ENCODE results near the gene EPHB3. TPM values are rescaled to one million over a fixed set of nuclear protein-coding genes. Genes with fewer than 3 reads are reported as not detected.

EPHB3 gene
- total RNA-seq = 17.7 TPM

- Histone ChIP-seq H3K27ac (peak within 1 kb of the TSS; percentile 87), H3K4me1 (peaks cover 36% of the 10 kb centered on the region), H3K4me3 (peak within 1 kb of the TSS; percentile 72 to 75), H3K27me3 (no peaks in the 10 kb centered on the region), H3K9me3 (no peaks in the 10 kb centered on the region), H3K36me3 (no peaks in the 10 kb centered on the region)
- peak; percentile 62 to 94 for TF ChIP-seq POLR2A (IDR thresholded peaks at IDR 0.05)
- TF ChIP-seq POLR2AphosphoS5 (IDR thresholded peaks at IDR 0.05; ENCODE audit: insufficient read depth in 1 of 2, low read depth in 1 of 2) = peak; percentile 88 to 97
- TF ChIP-seq CTCF (IDR thresholded peaks at IDR 0.05) = peak; percentile 99 to 100 (median 99)
- DNase-seq (ENCODE audit: extremely low spot score in 2 of 2) = peak in 1 of 2 donors; percentile 99
- intact Hi-C loops (cut with DNase I) = no loop called here
Measured at GRCh38 chr3:184561061-184561912, at the start of gene EPHB3. Gene EPHB3 (plus strand): TSS chr3:184561785. CDS start chr3:184562236, 451 bp downstream.

GRCh38 chr3:184512621-184513020, 49.0 kb upstream of the EPHB3 start:
- H3K4me1 ChIP-seq = peaks cover 14% of the 10 kb centered on the region
- H3K9me3 ChIP-seq = no peaks in the 10 kb centered on the region
- intact Hi-C loops (cut with DNase I) = loop anchor here (10.0 kb wide), 2 partner anchors 138 to 228 kb away; partner anchors contain the start of gene THPO
- no peaks in the 10 kb centered on the region for H3K27me3 ChIP-seq
- H3K27ac ChIP-seq = no peak overlapping the region
- no peak overlapping the region for H3K4me3 ChIP-seq
- peak in 1 of 2 donors; percentile 60 for DNase-seq (ENCODE audit: extremely low spot score in 2 of 2)
- H3K36me3 ChIP-seq = no peaks in the 10 kb centered on the region
- TF ChIP-seq CTCF (IDR thresholded peaks at IDR 0.05) = no peak

GRCh38 chr3:184513276-184514170, 48.1 kb upstream of the EPHB3 start:
- Histone ChIP-seq H3K36me3 (no peaks in the 10 kb centered on the region), H3K9me3 (no peaks in the 10 kb centered on the region), H3K27me3 (no peaks in the 10 kb centered on the region), H3K4me1 (peaks cover 14% of the 10 kb centered on the region), H3K27ac (peak overlapping the region; percentile 40), H3K4me3 (peak overlapping the region; percentile 44 to 45)
- intact Hi-C loops (cut with DNase I) = loop anchor here (10.0 kb wide), 2 partner anchors 139 to 229 kb away; partner anchors contain the start of gene THPO
- peak; percentile 68 to 80 (median 80) for TF ChIP-seq CTCF (IDR thresholded peaks at IDR 0.05)
- TF ChIP-seq POLR2A (IDR thresholded peaks at IDR 0.05) = no peak
- peak in 1 of 2 donors; percentile 38 for TF ChIP-seq POLR2AphosphoS5 (IDR thresholded peaks at IDR 0.05; ENCODE audit: insufficient read depth in 1 of 2, low read depth in 1 of 2)
- peak in 1 of 2 donors; percentile 82 for DNase-seq (ENCODE audit: extremely low spot score in 2 of 2)

GRCh38 chr3:184514171-184514490, 47.5 kb upstream of the EPHB3 start:
- H3K4me3 ChIP-seq = peak overlapping the region; percentile 44 to 45
- H3K27ac ChIP-seq = peak overlapping the region; percentile 40
- no peaks in the 10 kb centered on the region for H3K27me3 ChIP-seq
- no peaks in the 10 kb centered on the region for H3K9me3 ChIP-seq
- no peaks in the 10 kb centered on the region for H3K36me3 ChIP-seq
- TF ChIP-seq CTCF (IDR thresholded peaks at IDR 0.05) = no peak
- TF ChIP-seq POLR2A (IDR thresholded peaks at IDR 0.05) = no peak
- no peak for TF ChIP-seq POLR2AphosphoS5 (IDR thresholded peaks at IDR 0.05; ENCODE audit: insufficient read depth in 1 of 2, low read depth in 1 of 2)
- H3K4me1 ChIP-seq = peaks cover 14% of the 10 kb centered on the region
- intact Hi-C loops (cut with DNase I) = loop anchor here (10.0 kb wide), 2 partner anchors 139 to 229 kb away; partner anchors contain the start of gene THPO
- peak in 1 of 2 donors; percentile 62 for DNase-seq (ENCODE audit: extremely low spot score in 2 of 2)
